Type B pancreatic cell (in vitro differentiated cells): ENCODE data around the gene INTS11. TPM values are rescaled to one million over a fixed set of nuclear protein-coding genes. Genes with fewer than 3 reads are reported as not detected.

Experiments
- DNase-seq: peaks from one replicate; pipeline ENCODE4 v3.0.0; 2021; ENCODE audit warnings: mixed read lengths; ENCODE audit not compliant: unreplicated experiment; ENCODE audit errors: extremely low spot score
- H3K27ac Mint-ChIP-seq: 2 replicates; pipeline ENCODE4 v1.8.0; 2021; ENCODE audit warnings: mild to moderate bottlenecking, mixed read lengths
- H3K27me3 Mint-ChIP-seq: 2 replicates; pipeline ENCODE4 v1.8.0; 2021; ENCODE audit warnings: mixed read lengths
- H3K36me3 Mint-ChIP-seq: 2 replicates; pipeline ENCODE4 v1.8.0; 2021; ENCODE audit warnings: mixed read lengths
- H3K4me1 Mint-ChIP-seq: one replicate; pipeline ENCODE4 v1.8.0; 2021; ENCODE audit warnings: mixed read lengths; ENCODE audit not compliant: unreplicated experiment
- H3K4me3 Mint-ChIP-seq: 2 replicates; pipeline ENCODE4 v1.8.0; 2021; ENCODE audit warnings: mild to moderate bottlenecking, mixed read lengths
- H3K9me3 Mint-ChIP-seq: 2 replicates; pipeline ENCODE4 v1.8.0; 2021; ENCODE audit warnings: mixed read lengths
- total RNA-seq: library from RNA; stranded (reverse); gene quantifications from 2 replicates; pipeline ENCODE4 v1.2.1, GENCODE V29; 2021; ENCODE audit warnings: low replicate concordance
- TF ChIP-seq, protein P1 (sequence below): fragments of 200-600 bp; sonication (generic); conservative IDR thresholded peaks from 2 replicates; pipeline ENCODE4 v1.5.0; 2021; ENCODE audit warnings: antibody characterized with exemption, mild to moderate bottlenecking

The INTS11 gene
- total RNA-seq, 1 donor from 2014 or later: 138 TPM

- H3K4me3 Mint-ChIP-seq: no peak overlapping the region
- H3K36me3 Mint-ChIP-seq: no peaks in the 10 kb centered on the region
- TF ChIP-seq, protein P1, sequence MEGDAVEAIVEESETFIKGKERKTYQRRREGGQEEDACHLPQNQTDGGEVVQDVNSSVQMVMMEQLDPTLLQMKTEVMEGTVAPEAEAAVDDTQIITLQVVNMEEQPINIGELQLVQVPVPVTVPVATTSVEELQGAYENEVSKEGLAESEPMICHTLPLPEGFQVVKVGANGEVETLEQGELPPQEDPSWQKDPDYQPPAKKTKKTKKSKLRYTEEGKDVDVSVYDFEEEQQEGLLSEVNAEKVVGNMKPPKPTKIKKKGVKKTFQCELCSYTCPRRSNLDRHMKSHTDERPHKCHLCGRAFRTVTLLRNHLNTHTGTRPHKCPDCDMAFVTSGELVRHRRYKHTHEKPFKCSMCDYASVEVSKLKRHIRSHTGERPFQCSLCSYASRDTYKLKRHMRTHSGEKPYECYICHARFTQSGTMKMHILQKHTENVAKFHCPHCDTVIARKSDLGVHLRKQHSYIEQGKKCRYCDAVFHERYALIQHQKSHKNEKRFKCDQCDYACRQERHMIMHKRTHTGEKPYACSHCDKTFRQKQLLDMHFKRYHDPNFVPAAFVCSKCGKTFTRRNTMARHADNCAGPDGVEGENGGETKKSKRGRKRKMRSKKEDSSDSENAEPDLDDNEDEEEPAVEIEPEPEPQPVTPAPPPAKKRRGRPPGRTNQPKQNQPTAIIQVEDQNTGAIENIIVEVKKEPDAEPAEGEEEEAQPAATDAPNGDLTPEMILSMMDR: no peak
- H3K4me1 Mint-ChIP-seq: no peaks in the 10 kb centered on the region
- no peak overlapping the region for H3K27ac Mint-ChIP-seq
- no peaks in the 10 kb centered on the region for H3K27me3 Mint-ChIP-seq
- DNase-seq: no peak
- H3K9me3 Mint-ChIP-seq: no peaks in the 10 kb centered on the region
Observed at GRCh38 chr1:1279028-1279427, 45.4 kb downstream of the INTS11 start.

- TF ChIP-seq, protein P1: no peak
- Mint-ChIP-seq H3K4me1 (no peaks in the 10 kb centered on the region), H3K4me3 (no peak overlapping the region), H3K27ac (no peak overlapping the region), H3K36me3 (no peaks in the 10 kb centered on the region), H3K27me3 (no peaks in the 10 kb centered on the region), H3K9me3 (no peaks in the 10 kb centered on the region)
- DNase-seq: no peak
Observed at GRCh38 chr1:1278620-1279019, 45.8 kb downstream of the INTS11 start.

- H3K4me3 Mint-ChIP-seq: peak overlapping the region; percentile 67
- DNase-seq: no peak
Observed at GRCh38 chr1:1275836-1276235, 48.6 kb downstream of the INTS11 start.

GRCh38 chr1:1274931-1275431 is 49.5 kb downstream of the INTS11 start:
- H3K36me3 Mint-ChIP-seq: peaks cover 2% of the 10 kb centered on the region
- no peaks in the 10 kb centered on the region for H3K27me3 Mint-ChIP-seq
- peaks cover 22% of the 10 kb centered on the region for H3K4me1 Mint-ChIP-seq
- no peak for DNase-seq
- TF ChIP-seq, protein P1: no peak
- no peaks in the 10 kb centered on the region for H3K9me3 Mint-ChIP-seq
- peak overlapping the region; percentile 64 for H3K27ac Mint-ChIP-seq
- H3K4me3 Mint-ChIP-seq: peak overlapping the region; percentile 80

More at GRCh38 chr1:1275836-1276235, 48.6 kb downstream of the INTS11 start:
- Mint-ChIP-seq H3K27ac (peak overlapping the region; percentile 7), H3K27me3 (no peaks in the 10 kb centered on the region), H3K4me1 (peaks cover 14% of the 10 kb centered on the region), H3K36me3 (no peaks in the 10 kb centered on the region), H3K9me3 (no peaks in the 10 kb centered on the region)
- TF ChIP-seq, protein P1: no peak

DNA sequence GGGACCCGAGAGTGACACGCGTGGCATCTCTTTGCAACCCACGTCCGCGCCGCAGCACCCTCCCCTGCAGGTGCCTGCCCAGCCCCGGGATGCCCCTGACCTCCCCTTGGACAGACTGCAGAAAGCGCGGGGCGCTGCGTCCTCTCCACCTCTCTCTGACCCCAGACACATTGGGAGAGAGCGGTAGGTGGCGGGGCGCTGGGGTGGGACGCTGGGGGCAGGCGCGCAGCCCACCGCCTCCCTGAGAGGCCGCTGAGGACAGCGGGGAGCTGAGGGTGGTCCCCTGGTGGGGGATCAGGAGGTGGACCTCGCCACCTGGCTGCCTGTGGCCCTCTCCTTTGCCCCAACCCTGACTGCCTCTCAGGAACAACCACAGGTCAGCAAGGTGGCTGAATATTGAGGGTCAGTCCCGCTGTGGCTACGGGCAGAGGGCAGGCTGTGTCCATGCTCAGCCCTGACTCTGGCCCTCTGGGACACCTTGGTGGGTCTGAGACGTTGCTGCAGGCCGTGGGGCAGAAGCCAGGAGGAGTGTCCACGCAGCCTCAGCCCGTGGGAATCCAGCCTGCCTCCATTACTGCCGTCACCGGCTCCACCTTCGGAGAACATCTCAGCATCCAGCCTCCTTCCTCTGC is 50.0 kb downstream of the INTS11 start:
- peak overlapping the region; percentile 64 for H3K27ac Mint-ChIP-seq
- no peaks in the 10 kb centered on the region for H3K27me3 Mint-ChIP-seq
- peaks cover 5% of the 10 kb centered on the region for H3K36me3 Mint-ChIP-seq
- peak overlapping the region; percentile 80 for H3K4me3 Mint-ChIP-seq
- TF ChIP-seq, protein P1: no peak
- DNase-seq: no peak
- H3K9me3 Mint-ChIP-seq: no peaks in the 10 kb centered on the region
- H3K4me1 Mint-ChIP-seq: peaks cover 26% of the 10 kb centered on the region
